Activated CD4-positive, alpha-beta T cell treated with anti-CD3 and anti-CD28 coated beads, Interleukin-2, amount 10 ng/mL, durations not matched to agents 24 days and 14 days (primary cell): ENCODE data around the gene ACTA1. TPM values are rescaled to one million over a fixed set of nuclear protein-coding genes. Genes with fewer than 3 reads are reported as not detected.

Experiments
- DNase-seq: peaks from one replicate; pipeline ENCODE4 v3.0.0; 2022
- H3K27ac Mint-ChIP-seq: one replicate; pipeline ENCODE4 v1.8.0; 2022; ENCODE audit warnings: mild to moderate bottlenecking, mixed read lengths
- H3K27me3 Mint-ChIP-seq: one replicate; pipeline ENCODE4 v1.8.0; 2022; ENCODE audit warnings: mixed read lengths
- H3K36me3 Mint-ChIP-seq: one replicate; pipeline ENCODE4 v1.8.0; 2022; ENCODE audit warnings: low read depth, mild to moderate bottlenecking, mixed read lengths
- H3K4me1 Mint-ChIP-seq: one replicate; pipeline ENCODE4 v1.8.0; 2021; ENCODE audit warnings: mixed read lengths
- H3K4me3 Mint-ChIP-seq: one replicate; pipeline ENCODE4 v1.8.0; 2022; ENCODE audit warnings: mild to moderate bottlenecking, moderate library complexity, mixed read lengths
- H3K9me3 Mint-ChIP-seq: one replicate; pipeline ENCODE4 v1.8.0; 2021; ENCODE audit warnings: mixed read lengths
- intact Hi-C: fragments of 100-400 bp; cut with micrococcal nuclease; formaldehyde crosslinking; loops from one replicate; pipeline ENCODE4 v1.15.1; 2023
- total RNA-seq: library from RNA; stranded (reverse); gene quantifications from 2 replicates; pipeline ENCODE4 v1.2.3, GENCODE V29; 2022

Gene ACTA1
- total RNA-seq, 1 donor from 2014 or later: not detected

DNA sequence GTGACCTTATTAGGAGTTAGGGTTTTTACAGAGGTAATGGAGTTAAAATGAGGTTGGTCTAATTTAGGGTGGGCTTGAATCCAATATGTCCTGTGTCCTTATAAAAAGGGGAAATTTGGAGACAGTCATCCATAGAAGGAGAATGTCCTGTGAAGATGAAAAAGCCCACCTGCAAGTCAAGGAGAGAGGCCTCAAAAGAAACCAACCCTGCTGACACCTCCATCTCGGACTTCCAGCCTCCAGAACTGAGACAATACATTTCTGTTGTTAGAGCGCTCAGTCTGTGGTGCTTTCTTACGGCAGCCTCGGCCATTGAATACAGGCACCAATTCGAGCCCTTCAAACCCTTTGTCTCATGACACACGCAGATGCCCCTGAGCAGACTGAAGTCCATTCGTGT is 43.8 kb downstream of the ACTA1 start:
- Mint-ChIP-seq H3K36me3 (no peaks in the 10 kb centered on the region), H3K27me3 (peaks cover 21% of the 10 kb centered on the region), H3K27ac (no peak overlapping the region), H3K4me3 (no peak overlapping the region), H3K4me1 (peaks cover 2% of the 10 kb centered on the region), H3K9me3 (no peaks in the 10 kb centered on the region)
- intact Hi-C loops: no loop called here
- no peak for DNase-seq

DNA sequence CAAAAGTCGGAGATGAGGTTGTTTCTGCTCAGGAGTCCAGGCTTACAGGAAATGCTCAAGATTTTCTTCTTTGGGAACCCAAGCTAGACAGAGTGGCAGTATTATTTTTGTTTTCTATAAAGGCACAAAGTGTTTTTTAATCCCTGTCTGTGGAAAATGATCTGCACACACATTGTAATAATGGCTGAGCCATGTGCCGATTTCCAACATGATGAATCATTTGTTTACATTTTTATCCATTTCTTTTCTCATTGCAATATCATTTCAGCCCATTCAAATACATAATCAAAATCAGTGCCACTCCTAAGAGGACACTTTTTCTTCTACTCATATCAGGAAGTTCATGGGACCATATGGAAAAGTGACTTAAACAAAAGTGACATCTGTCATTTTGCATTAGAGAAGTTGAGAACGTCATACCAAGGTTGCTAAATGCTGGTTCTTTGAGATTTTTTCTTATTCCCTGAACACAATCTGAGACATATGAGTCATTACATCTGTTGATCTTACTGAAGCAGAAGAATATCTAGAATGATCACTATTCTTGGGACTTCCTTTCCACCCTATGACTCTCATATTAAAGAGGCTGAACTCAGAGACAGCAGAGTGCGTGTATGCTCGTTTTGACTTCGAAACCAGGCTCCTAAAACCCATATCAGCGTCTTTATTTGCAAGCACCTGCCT is 44.9 kb downstream of the ACTA1 start:
- no peak overlapping the region for H3K27ac Mint-ChIP-seq
- H3K4me1 Mint-ChIP-seq: peaks cover 2% of the 10 kb centered on the region

DNA sequence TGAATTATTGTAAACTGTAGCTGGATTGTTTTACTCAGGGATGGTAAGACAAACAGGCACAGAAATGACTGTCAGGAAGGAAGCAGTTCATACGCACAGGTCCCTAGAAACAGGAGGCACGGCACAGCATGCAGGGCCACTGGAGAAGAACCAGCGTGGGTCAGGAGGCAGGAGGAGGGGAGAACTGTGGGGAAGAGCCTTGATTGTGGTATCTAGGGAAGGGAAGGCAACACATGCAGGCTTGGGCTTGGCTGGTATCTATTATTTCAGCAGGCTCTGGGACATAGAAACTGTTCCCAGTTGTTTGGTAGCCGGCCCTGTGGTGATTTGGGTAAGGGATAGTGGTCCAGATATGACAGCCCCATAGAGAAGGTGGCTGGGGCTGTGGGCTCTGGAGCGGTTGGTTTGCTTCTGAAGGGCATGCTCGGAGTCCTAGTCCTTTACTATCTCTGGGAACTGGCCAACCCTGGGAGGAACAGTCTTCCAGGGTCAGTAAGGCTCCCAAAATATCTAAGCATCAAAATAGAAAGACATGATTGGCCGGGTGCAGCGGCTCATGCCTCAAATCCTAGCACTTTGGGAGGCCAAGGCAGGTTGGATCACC is 47.9 kb downstream of the ACTA1 start:
- peaks cover 2% of the 10 kb centered on the region for H3K4me1 Mint-ChIP-seq
- H3K9me3 Mint-ChIP-seq: no peaks in the 10 kb centered on the region
- H3K27me3 Mint-ChIP-seq: peaks cover 24% of the 10 kb centered on the region
- H3K36me3 Mint-ChIP-seq: no peaks in the 10 kb centered on the region
- no peak overlapping the region for H3K4me3 Mint-ChIP-seq
- H3K27ac Mint-ChIP-seq: no peak overlapping the region
- DNase-seq: no peak
- intact Hi-C loops: no loop called here

More for the DNA sequence above, 44.9 kb downstream of the ACTA1 start:
- peaks cover 23% of the 10 kb centered on the region for H3K27me3 Mint-ChIP-seq
- no peaks in the 10 kb centered on the region for H3K36me3 Mint-ChIP-seq
- intact Hi-C loops: no loop called here
- DNase-seq: no peak
- no peaks in the 10 kb centered on the region for H3K9me3 Mint-ChIP-seq
- no peak overlapping the region for H3K4me3 Mint-ChIP-seq

DNA sequence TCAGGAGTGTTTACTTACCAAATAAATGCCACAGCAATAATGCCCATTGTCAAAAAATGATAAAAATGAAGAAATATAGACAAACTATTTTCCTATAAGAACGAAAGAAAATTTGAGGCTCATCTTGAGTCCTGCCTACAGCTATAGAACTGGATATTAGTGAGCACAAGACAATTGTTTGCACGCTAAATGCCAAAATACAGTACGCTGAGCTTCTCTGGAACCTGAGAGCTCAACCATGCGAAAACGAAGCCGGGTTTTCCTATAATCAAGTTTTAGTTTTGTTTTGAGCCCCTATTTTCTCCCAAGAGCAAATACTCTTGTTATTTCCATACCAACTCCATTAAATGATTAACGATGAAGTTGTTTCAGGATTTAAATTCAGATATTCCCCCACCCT is 49.1 kb downstream of the ACTA1 start:
- Mint-ChIP-seq H3K27me3 (peaks cover 24% of the 10 kb centered on the region), H3K27ac (no peak overlapping the region), H3K4me3 (no peak overlapping the region), H3K9me3 (no peaks in the 10 kb centered on the region), H3K4me1 (peaks cover 2% of the 10 kb centered on the region), H3K36me3 (no peaks in the 10 kb centered on the region)
- intact Hi-C loops: no loop called here
- DNase-seq: no peak

DNA sequence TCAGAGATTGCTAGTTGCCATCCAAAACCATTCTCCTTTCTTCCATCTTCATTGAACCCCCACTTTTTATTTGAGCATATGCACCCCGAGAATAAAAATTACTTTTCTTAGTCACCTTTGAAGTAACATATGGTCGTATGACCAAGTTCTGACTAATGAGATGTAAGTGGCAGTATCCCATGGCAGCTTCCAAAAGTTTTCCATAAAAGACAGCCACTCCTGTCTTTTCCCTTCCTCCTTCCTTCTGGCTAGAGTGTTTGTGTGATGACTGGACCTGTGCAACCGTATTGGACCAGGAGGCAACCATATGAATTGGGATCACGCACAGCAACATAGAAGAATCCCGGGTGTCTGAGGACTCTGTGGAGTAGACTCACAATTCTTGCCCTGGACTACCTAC is 49.9 kb downstream of the ACTA1 start:
- H3K36me3 Mint-ChIP-seq: no peaks in the 10 kb centered on the region
- no peaks in the 10 kb centered on the region for H3K9me3 Mint-ChIP-seq
- H3K27me3 Mint-ChIP-seq: peaks cover 23% of the 10 kb centered on the region
- no peak overlapping the region for H3K27ac Mint-ChIP-seq
- DNase-seq: no peak
- H3K4me1 Mint-ChIP-seq: peaks cover 2% of the 10 kb centered on the region
- H3K4me3 Mint-ChIP-seq: no peak overlapping the region
- intact Hi-C loops: no loop called here

DNA sequence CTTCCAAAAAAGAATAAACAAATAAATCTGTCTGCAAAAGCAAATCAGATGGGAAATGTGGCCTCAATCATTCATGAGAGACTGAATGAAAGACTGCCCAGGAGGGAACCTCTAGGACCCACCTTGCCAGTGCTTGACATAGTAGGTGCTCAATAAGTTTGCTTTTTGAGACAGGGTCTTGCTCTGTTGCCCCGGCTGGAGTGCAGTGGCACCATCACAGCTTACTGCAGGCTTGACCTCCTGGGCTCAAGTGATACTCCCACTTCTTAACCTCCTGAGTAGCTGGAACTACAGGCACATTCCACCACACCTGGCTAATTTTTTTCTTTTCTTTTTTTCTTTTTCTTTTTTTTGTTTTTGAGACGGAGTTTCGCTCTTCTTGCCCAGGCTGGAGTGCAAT is 50.7 kb downstream of the ACTA1 start:
- DNase-seq: no peak
- Mint-ChIP-seq H3K4me1 (peaks cover 2% of the 10 kb centered on the region), H3K9me3 (no peaks in the 10 kb centered on the region), H3K27ac (no peak overlapping the region), H3K36me3 (no peaks in the 10 kb centered on the region), H3K4me3 (no peak overlapping the region), H3K27me3 (peaks cover 23% of the 10 kb centered on the region)
- intact Hi-C loops: no loop called here

Other genes starting within 250 kb of the ACTA1 start
- gene RAB4A, start 163.0 kb downstream of the ACTA1 start, total RNA-seq: 30.7 and 34.8 TPM in 2 replicates
- 12.3 and 12.6 TPM in 2 replicates for gene CCSAP, start 91.0 kb downstream of the ACTA1 start, total RNA-seq
- 52.3 and 52.9 TPM in 2 replicates for gene NUP133, start 74.2 kb upstream of the ACTA1 start, total RNA-seq
- 46.5 and 49.7 TPM in 2 replicates for gene ABCB10, start 124.6 kb upstream of the ACTA1 start, total RNA-seq
- gene TAF5L, start 192.0 kb upstream of the ACTA1 start, total RNA-seq: 29.7 and 30.7 TPM in 2 replicates
- 35.8 and 37.1 TPM in 2 replicates for gene URB2, start 192.2 kb upstream of the ACTA1 start, total RNA-seq